Hepatocyte (in vitro differentiated cells): ENCODE data around the gene GTSF1L. TPM values are rescaled to one million over a fixed set of nuclear protein-coding genes. Genes with fewer than 3 reads are reported as not detected.

Experiments
- DNase-seq: peaks from one replicate; pipeline ENCODE4 v3.0.0-alpha.2; 2016; ENCODE audit warnings: low spot score
- H2AFZ ChIP-seq: fragments of 200-600 bp; sonication (generic); 2 replicates; pipeline ENCODE4 v1.6.0; 2016; ENCODE audit warnings: antibody characterized with exemption, mild to moderate bottlenecking
- H3K27ac ChIP-seq: fragments of 200-600 bp; sonication (generic); 2 replicates; pipeline ENCODE4 v1.5.1; 2016; ENCODE audit warnings: mild to moderate bottlenecking
- H3K27me3 ChIP-seq: fragments of 200-600 bp; sonication (generic); 2 replicates; pipeline ENCODE4 v1.6.1; 2016
- H3K36me3 ChIP-seq: fragments of 200-600 bp; sonication (generic); replicated peaks from 2 replicates; pipeline ENCODE4 v1.5.1; 2016; ENCODE audit warnings: low read depth; ENCODE audit not compliant: insufficient read depth
- H3K4me1 ChIP-seq: fragments of 200-600 bp; sonication (generic); 2 replicates; pipeline ENCODE4 v1.5.1; 2016; ENCODE audit warnings: mild to moderate bottlenecking, moderate library complexity; ENCODE audit not compliant: insufficient read depth
- H3K4me2 ChIP-seq: fragments of 200-600 bp; sonication (generic); 2 replicates; pipeline ENCODE4 v1.6.0; 2016
- H3K4me3 ChIP-seq: fragments of 200-600 bp; sonication (generic); 2 replicates; pipeline ENCODE4 v1.5.1; 2016; ENCODE audit warnings: mild to moderate bottlenecking
- H3K79me2 ChIP-seq: fragments of 200-600 bp; sonication (generic); 2 replicates; pipeline ENCODE4 v1.6.0; 2017; ENCODE audit warnings: mild to moderate bottlenecking
- H3K9me2 ChIP-seq: fragments of 200-600 bp; sonication (generic); replicated peaks from 2 replicates; pipeline ENCODE4 v1.6.0; 2017; ENCODE audit warnings: mild to moderate bottlenecking; ENCODE audit not compliant: insufficient read depth
- H3K9me3 ChIP-seq: fragments of 200-600 bp; sonication (generic); 2 replicates; pipeline ENCODE4 v1.5.1; 2016; ENCODE audit warnings: low read depth, mild to moderate bottlenecking
- H4K20me1 ChIP-seq: fragments of 200-600 bp; sonication (generic); 2 replicates; pipeline ENCODE4 v1.6.0; 2016; ENCODE audit warnings: mild to moderate bottlenecking; ENCODE audit not compliant: insufficient read depth, poor library complexity, severe bottlenecking
- EZH2 ChIP-seq: fragments of 200-600 bp; sonication (generic); IDR thresholded peaks from 2 replicates; pipeline ENCODE4 v1.6.1; 2016; ENCODE audit warnings: antibody characterized with exemption, mild to moderate bottlenecking, borderline replicate concordance
- EZH2phosphoT487 ChIP-seq: fragments of 200-600 bp; sonication (generic); IDR thresholded peaks from one replicate; pipeline ENCODE4 v1.6.1; 2018; ENCODE audit warnings: antibody characterized with exemption, mild to moderate bottlenecking, low read depth, moderate library complexity; ENCODE audit not compliant: unreplicated experiment, severe bottlenecking
- WGBS: methylation state at CpG from one replicate; pipeline ENCODE4 v1.1.6; 2016; ENCODE audit warnings: low lambda C conversion rate; ENCODE audit errors: missing lambda C conversion rate; 5-methylcytosine and 5-hydroxymethylcytosine counted together
- polyA plus RNA-seq: library from polyadenylated mRNA; unstranded; fragments of >200 nt; fragmentation: Nextera tagmentation; extraction: Ambion mirVana; gene quantifications from 2 replicates; pipeline ENCODE4 v1.2.1, GENCODE V29; 2016
- total RNA-seq: library from RNA; depleted of rRNA; stranded (reverse); fragments of >200 nt; gene quantifications from 2 replicates; pipeline ENCODE4 v1.2.3, GENCODE V29; 2014
- TF ChIP-seq, protein P1 (sequence below): fragments of 200-600 bp; sonication (generic); IDR thresholded peaks from 2 replicates; pipeline ENCODE4 v1.5.1; 2016; ENCODE audit warnings: antibody characterized with exemption, mild to moderate bottlenecking; ENCODE audit not compliant: poor library complexity

GTSF1L gene
- total and polyA plus RNA-seq, 2 experiments from 2014 or later = not detected

DNA sequence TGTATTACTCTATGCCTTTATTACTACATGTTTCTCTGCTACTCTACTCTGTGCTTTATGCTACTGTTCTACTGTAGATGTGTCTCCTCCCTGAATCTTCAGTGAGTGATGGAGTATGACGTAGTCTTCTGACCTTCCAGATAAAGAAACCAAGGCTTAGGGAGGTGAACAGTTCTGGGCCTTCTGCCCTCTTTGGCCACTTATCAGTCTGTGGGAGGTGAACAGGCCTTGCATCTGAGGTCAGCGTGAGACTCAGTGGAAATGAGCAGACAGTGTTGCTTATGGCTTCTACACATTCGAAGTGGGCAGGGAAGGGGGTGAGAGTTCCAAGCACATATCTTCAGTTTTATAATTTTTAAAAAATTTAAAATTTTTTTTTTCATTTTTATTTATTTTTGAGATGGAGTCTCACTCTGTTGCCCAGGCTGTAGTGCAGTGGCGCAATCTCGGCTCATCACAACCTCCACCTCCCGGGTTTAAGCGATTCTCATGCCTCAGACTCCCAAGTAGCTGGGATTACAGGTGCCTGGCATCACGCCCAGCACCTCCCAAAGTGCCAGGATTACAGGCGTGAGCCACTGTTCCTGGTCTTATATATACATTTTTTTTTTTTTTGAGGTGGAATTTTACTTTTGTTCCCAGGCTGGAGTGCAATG lies 35.7 kb downstream of the GTSF1L start:
- H3K4me1 ChIP-seq = no peaks in the 10 kb centered on the region
- no peak overlapping the region for H3K4me2 ChIP-seq
- H3K27ac ChIP-seq = no peak overlapping the region
- no peak overlapping the region for H3K4me3 ChIP-seq
- H3K36me3 ChIP-seq = no peaks in the 10 kb centered on the region
- no peaks in the 10 kb centered on the region for H3K79me2 ChIP-seq
- no peaks in the 10 kb centered on the region for H3K9me2 ChIP-seq
- H4K20me1 ChIP-seq = no peaks in the 10 kb centered on the region
- no peaks in the 10 kb centered on the region for H3K9me3 ChIP-seq
- WGBS = 96% methylated on average over 9 of the region's 9 CpGs
- H2AFZ ChIP-seq = no peak overlapping the region
- TF ChIP-seq, protein P1, sequence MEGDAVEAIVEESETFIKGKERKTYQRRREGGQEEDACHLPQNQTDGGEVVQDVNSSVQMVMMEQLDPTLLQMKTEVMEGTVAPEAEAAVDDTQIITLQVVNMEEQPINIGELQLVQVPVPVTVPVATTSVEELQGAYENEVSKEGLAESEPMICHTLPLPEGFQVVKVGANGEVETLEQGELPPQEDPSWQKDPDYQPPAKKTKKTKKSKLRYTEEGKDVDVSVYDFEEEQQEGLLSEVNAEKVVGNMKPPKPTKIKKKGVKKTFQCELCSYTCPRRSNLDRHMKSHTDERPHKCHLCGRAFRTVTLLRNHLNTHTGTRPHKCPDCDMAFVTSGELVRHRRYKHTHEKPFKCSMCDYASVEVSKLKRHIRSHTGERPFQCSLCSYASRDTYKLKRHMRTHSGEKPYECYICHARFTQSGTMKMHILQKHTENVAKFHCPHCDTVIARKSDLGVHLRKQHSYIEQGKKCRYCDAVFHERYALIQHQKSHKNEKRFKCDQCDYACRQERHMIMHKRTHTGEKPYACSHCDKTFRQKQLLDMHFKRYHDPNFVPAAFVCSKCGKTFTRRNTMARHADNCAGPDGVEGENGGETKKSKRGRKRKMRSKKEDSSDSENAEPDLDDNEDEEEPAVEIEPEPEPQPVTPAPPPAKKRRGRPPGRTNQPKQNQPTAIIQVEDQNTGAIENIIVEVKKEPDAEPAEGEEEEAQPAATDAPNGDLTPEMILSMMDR = no peak
- TF ChIP-seq EZH2phosphoT487 = no peak
- TF ChIP-seq EZH2 = no peak
- no peaks in the 10 kb centered on the region for H3K27me3 ChIP-seq
- no peak for DNase-seq

DNA sequence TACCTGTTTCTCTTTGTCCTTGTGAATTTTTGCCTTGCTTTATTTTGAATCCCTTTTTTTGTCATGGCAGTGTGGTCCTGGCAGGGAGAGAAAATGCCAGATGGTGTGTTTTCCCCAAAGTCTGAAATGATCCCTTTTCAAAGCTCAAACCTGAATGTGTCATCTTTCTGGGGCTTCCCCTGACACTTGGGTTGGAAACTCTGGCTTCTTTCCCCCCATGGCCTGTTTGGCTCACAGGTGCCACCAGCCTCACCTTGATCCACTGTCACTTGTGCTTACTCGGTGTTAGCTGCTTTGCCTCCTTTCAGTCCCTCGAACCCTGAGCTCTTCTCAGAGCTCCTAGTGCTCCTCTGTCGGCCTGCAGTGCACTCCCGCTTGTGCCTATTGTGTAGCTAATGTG lies 37.6 kb downstream of the GTSF1L start:
- H3K4me3 ChIP-seq = no peak overlapping the region
- H2AFZ ChIP-seq = no peak overlapping the region
- 93% methylated on average over 4 of the region's 4 CpGs for WGBS
- DNase-seq = no peak
- no peaks in the 10 kb centered on the region for H3K9me3 ChIP-seq
- no peaks in the 10 kb centered on the region for H3K27me3 ChIP-seq
- no peak overlapping the region for H3K4me2 ChIP-seq
- H3K36me3 ChIP-seq = no peaks in the 10 kb centered on the region
- no peaks in the 10 kb centered on the region for H3K79me2 ChIP-seq
- no peaks in the 10 kb centered on the region for H4K20me1 ChIP-seq
- no peak overlapping the region for H3K27ac ChIP-seq
- TF ChIP-seq EZH2phosphoT487 (no peak), EZH2 (no peak)
- TF ChIP-seq, protein P1 = no peak
- no peaks in the 10 kb centered on the region for H3K4me1 ChIP-seq
- H3K9me2 ChIP-seq = no peaks in the 10 kb centered on the region

DNA sequence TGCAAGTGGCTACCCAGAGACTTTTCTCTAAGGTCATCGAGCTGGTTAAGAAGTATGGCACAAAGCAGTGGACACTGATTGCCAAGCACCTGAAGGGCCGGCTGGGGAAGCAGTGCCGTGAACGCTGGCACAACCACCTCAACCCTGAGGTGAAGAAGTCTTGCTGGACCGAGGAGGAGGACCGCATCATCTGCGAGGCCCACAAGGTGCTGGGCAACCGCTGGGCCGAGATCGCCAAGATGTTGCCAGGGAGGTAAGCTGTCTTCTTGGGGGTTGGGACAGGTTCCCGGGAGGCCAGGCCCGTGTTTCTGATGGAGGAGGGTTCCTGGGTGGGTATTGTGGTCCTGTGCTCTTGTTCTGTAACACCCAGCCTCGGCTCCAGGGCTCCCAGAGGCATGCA lies 40.0 kb downstream of the GTSF1L start:
- H3K36me3 ChIP-seq = no peaks in the 10 kb centered on the region
- WGBS = 91% methylated on average over 13 of the region's 13 CpGs

More for the DNA sequence above, 40.0 kb downstream of the GTSF1L start:
- no peaks in the 10 kb centered on the region for H3K79me2 ChIP-seq
- no peaks in the 10 kb centered on the region for H3K9me3 ChIP-seq
- TF ChIP-seq EZH2phosphoT487 = no peak
- no peak for TF ChIP-seq EZH2
- TF ChIP-seq, protein P1 = no peak
- no peaks in the 10 kb centered on the region for H4K20me1 ChIP-seq
- H3K4me1 ChIP-seq = no peaks in the 10 kb centered on the region
- H2AFZ ChIP-seq = no peak overlapping the region
- H3K4me3 ChIP-seq = no peak overlapping the region
- DNase-seq = no peak
- H3K4me2 ChIP-seq = no peak overlapping the region
- H3K27me3 ChIP-seq = no peaks in the 10 kb centered on the region
- no peak overlapping the region for H3K27ac ChIP-seq
- H3K9me2 ChIP-seq = no peaks in the 10 kb centered on the region
